HG03025 (cell line): Measurements from ENCODE around the gene ADRM1.

Experiments
- ATAC-seq: cut with Tn5 transposase; IDR thresholded peaks from one replicate; pipeline ENCODE4 v1.9.1; 2021; ENCODE audit warnings: mild to moderate bottlenecking, moderate library complexity; ENCODE audit not compliant: unreplicated experiment, low FRiP score

Gene ADRM1

DNA sequence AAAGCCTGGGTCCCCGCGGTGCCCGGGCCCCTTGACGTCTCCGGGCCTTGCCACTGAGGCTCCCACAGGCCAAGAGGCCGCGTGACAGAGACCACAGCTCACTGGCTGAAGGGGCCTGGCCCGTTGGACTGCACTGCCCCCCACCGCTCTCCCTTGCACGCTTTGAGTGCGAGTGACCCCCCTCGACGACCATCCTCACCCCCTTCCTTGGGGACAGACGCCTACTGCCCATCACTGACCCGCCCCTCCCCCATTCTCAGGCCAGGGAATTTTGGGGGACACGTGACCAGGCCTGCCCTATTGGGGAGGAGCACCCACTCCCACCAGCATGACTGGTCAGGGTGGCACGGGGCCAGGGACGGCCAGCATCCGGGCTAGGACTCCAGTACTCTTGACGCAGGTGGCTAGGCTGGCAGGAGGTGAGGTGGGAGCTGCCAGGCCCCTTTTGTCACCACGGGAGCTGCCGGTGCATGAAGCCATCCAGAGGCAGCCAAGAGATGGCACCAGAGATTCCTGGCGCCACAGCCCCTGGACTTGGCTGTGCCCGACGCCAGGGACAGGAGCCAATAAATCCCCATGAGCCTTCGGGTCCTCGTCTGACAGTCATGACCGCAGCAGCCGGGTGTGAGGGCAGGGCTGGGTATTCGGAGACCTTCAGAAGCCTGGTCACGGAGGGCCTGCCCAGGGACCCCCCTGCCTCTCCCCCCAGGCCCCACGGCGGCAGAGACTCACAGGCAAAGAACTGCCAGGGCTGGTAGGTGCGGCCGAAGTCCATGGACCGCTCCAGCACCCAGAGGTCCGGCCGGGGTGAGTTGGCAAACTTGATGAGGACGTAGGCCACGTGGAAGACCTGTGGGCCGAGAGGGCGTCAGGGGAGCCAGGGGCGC lies 49.8 kb downstream of the ADRM1 start:
- ATAC-seq: no peak

DNA sequence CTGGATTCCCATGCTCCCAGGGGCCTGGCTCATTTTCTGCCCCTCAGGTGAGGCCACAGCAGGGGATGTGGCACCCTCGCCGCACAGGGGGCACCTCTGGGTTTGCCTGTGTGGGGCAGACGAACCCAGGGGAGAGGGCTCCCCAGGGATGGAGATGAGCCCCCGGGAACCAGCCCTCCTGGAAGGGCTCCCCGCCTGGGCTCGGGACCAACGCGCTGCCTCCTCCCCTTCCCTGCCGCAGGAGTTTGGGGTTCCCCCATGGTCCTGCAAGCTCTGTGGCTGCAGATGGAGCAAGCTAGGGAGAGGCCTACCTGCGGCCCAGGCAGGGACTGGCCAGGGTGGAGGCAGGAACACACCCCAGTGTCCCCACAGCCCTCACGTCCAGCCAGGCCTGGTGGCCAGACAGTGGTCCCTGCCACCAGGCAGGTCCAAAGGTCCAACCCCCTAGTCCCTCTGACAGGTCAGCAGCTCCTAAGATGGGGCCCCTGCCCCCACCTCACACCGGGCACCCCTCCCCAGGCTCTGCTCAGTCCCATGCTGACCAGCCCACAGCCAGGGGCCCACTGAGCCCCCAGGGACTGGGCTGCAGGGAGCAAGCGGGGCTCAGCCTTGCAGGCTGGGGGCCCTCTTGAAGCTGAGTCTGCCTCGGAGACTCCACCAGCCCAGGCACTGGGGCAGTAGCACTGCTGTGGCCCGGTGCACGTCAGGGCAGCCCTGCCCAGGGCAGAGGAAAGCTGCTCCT lies 50.7 kb downstream of the ADRM1 start:
- no peak for ATAC-seq

DNA sequence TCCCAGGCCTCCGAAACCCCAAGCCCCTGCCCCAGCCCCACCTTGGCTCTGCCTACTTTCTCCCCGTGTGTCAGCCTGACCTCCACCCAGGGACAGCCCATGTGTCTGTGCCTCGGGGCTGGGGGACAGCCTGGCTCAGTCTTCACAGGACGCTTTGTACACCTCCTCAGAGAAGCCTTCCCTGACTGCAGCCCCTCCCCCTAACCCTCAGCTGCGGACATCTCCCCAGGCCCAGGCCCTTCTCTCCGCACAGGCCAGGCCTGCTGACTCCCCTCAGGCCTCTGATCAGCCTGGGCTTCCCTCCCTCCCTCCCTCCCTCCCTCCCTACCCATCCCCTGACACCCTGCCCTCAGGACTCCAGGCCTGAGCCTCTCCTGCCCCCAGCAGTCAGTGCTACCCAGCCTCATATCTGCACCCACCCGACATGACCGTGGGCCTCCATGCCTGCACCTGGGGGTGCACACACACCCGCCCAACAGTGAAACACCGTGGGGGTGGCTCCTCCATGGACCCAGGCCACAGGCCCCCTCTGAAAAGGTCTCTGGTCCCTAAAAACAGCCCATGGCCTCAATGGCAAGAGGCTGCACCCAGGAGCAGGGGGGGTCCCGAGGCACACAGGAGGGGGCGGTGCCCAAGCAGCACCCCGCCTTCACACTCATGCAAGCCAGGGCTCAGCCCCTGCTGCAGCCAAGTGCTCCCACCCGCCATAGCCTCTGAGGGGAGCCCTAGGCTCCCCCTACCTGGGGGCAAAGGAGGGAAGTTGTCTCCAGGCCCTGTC lies 51.4 kb downstream of the ADRM1 start:
- no peak for ATAC-seq

DNA sequence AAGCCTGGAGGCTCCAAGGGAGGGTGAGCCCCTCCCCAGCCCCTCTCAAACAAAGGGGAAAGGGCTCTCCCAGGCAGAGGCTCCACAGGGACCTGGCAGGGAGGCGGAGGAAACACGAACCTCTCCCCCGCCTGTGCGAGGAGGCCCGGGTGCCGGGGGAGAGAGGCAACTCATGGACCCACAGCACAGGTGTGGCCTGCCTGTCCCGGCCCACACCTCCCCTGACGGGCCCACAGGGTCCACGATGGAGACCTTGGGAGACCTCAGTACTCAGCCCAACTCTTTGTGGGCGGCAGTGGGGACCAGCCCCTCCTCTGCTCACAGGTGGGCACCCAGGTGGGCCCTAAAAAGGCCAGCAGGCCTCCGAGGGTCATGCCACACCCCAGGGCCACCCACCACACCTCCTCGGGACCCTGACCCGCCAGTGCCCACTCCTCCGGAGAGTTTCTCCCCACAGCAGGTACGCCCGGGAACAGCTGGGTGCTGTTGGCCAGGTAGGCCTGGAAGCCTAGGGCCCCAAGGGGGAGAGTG lies 52.1 kb downstream of the ADRM1 start:
- ATAC-seq: no peak

DNA sequence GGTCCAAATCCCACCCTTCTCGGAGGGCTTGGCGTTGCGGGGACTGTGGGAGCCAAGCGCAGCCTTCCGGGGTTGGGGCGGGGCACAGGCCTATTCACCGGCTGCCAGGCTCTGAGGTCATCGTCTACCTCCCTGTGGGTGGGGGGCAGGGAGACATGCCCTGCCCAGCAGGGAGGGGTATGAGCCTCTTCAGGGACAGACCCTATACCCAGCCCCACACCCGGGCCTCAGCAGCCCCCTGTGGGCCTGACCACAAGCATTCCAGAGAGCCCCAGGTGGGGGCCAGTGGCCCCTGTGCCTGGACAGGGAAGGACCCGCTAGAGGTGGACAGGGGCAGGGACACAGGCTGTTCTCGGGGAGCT lies 52.7 kb downstream of the ADRM1 start:
- ATAC-seq: no peak

DNA sequence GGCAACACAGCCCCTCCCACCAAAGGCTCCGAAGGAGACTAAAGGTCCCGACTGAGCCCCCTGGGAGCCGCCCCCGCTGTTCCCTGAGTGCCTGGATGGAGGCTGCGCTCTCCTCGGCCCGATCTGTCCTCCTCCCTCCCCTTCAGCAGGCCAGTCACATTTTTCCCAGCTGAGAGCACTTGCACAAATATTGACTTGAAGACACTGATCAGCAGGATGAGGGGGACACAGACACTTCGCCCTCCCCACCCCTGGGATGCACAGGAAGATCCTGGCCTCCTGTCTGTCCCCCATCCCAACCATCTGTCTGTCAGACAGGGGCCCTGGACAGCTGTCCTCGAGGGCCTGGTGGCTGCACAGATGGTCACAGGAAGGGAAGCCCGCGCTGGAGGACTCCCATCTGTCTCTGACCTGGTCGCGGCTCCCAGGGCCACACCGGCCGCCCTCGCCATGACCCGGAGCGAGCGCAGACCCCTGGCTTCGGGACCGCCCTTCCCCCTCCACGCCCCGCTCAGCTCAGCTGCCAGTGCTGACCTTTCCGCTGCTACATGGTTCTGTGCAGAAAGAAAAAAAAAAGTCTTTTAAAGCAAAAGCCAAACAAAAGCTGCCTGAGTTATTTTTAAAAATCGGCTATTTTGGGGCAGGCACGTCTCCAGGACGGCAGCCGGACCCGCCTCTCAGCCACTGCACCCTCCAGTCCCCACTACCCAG lies 53.2 kb downstream of the ADRM1 start:
- no peak for ATAC-seq

DNA sequence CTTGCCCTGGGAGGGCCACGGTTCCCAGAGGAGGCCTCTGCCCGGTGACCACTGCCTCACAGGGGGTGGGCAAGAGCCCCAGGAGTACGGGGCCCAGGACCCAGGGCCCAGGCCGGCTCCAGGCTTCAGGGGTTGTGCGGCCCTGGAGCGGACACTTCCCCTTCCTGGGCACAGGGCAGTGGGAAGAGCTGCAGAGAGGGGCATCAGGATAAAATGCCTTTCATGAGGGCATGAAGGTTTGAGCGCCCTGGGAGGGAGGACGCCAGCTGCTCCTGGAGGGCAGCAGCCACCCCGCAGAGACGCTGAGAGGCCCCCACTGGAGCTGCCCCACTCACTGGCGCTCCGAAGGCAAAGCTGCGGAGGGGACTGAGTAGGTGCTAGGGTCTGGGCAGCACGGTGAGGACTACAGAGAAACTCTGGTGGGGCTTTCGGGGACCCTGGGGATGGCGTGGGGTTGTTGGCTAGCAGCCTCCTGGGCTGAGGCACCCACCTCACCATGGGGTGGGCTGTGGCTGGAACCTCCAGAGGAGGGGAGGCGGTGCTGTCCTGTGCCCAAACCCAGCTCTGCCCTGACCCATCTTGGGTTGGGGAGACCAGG lies 53.9 kb downstream of the ADRM1 start:
- no peak for ATAC-seq

DNA sequence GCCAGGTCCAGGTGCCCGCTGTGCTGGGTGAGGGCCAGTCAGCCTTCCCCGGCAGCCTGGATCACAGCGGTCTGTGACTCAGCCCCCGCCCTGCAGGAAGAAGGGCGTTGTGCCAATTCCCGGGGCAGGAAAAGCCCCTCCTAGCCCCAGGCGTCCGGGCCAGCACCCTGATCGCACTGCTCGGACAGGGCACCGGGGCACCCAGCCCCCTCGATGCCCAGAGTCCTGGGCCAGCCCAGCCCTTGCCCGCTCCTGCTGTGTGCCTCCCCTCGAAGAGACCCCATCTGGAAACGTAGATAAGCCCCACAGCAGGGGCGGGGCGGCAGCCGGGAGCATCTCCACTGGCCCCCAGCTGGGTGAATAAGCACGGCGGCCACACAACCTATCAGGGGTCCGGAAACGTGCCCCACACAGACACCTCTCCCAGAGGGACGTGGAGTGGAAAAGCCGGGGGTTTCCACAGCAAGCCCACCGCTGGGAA lies 54.4 kb downstream of the ADRM1 start:
- ATAC-seq: no peak

DNA sequence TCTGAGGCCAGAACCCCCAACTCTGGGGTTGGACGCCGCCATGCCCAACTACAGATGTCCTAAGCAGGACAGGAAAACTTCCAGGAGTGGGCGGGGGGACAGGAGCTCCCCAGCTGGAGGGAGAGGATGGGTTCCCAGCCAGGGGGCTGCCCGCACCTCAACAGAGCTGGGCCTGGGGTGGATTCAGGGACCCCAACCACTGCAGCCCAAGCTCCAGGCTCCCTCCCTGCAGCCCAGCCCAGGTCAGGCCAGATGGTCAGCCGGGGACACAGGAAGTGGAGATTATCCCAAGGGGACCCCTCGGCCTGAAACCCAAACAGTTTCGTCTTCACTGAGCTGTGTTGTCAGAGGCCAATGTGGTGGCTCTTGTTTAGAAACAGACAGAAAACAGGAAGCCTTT lies 54.9 kb downstream of the ADRM1 start:
- no peak for ATAC-seq
